Smooth muscle cell (in vitro differentiated cells): ENCODE results near the gene MCHR1. TPM values are rescaled to one million over a fixed set of nuclear protein-coding genes. Genes with fewer than 3 reads are reported as not detected.
"Not testable (repeated sequence)": the region's sequence is repeated elsewhere in the genome, so short reads cannot be mapped to it uniquely, and the experiment has no call there.

ENCODE experiments used
- DNase-seq: peaks from one replicate; lab custom pipeline; 2025; ENCODE audit not compliant: unreplicated experiment; lab: John Stamatoyannopoulos, UW
- H2AFZ ChIP-seq: fragments of 200-600 bp; sonication (generic); 2 replicates; pipeline ENCODE4 v1.6.0; 2016; ENCODE audit warnings: antibody characterized with exemption, low read depth, mild to moderate bottlenecking
- H3F3A ChIP-seq: fragments of 200-600 bp; sonication (generic); 2 replicates; pipeline ENCODE4 v1.6.0; 2017; ENCODE audit warnings: antibody characterized with exemption, low read depth
- H3K27ac ChIP-seq: fragments of 200-600 bp; sonication (generic); 2 replicates; pipeline ENCODE4 v1.5.1; 2016; ENCODE audit warnings: low read depth, mild to moderate bottlenecking
- H3K27me3 ChIP-seq: fragments of 200-600 bp; sonication (generic); 2 replicates; pipeline ENCODE4 v1.6.1; 2016; ENCODE audit warnings: low read depth, mild to moderate bottlenecking
- H3K36me3 ChIP-seq: fragments of 200-600 bp; sonication (generic); 2 replicates; pipeline ENCODE4 v1.5.1; 2016; ENCODE audit warnings: low read depth
- H3K4me1 ChIP-seq: fragments of 200-600 bp; sonication (generic); 2 replicates; pipeline ENCODE4 v1.5.1; 2016; ENCODE audit warnings: low read depth
- H3K4me2 ChIP-seq: fragments of 200-600 bp; sonication (generic); 2 replicates; pipeline ENCODE4 v1.6.0; 2016; ENCODE audit warnings: mild to moderate bottlenecking
- H3K4me3 ChIP-seq: fragments of 200-600 bp; sonication (generic); 2 replicates; pipeline ENCODE4 v1.5.1; 2016; ENCODE audit warnings: mild to moderate bottlenecking
- H3K79me2 ChIP-seq: fragments of 200-600 bp; sonication (generic); 2 replicates; pipeline ENCODE4 v1.6.0; 2016; ENCODE audit warnings: low read depth, mild to moderate bottlenecking
- H3K9ac ChIP-seq: fragments of 200-600 bp; sonication (generic); 2 replicates; pipeline ENCODE4 v1.6.0; 2016; ENCODE audit warnings: low read depth
- H3K9me3 ChIP-seq: fragments of 200-600 bp; sonication (generic); replicated peaks from 2 replicates; pipeline ENCODE4 v1.5.1; 2016; ENCODE audit warnings: low read depth
- H4K20me1 ChIP-seq: fragments of 200-600 bp; sonication (generic); 2 replicates; pipeline ENCODE4 v1.6.0; 2016; ENCODE audit warnings: low read depth
- WGBS: methylation state at CpG from one replicate; pipeline ENCODE4 v1.1.7; 2016; ENCODE audit warnings: low lambda C conversion rate; 5-methylcytosine and 5-hydroxymethylcytosine counted together
- polyA plus RNA-seq: library from polyadenylated mRNA; unstranded; fragments of >200 nt; fragmentation: Nextera tagmentation; extraction: Ambion mirVana; gene quantifications from 2 replicates; pipeline ENCODE4 v1.2.1, GENCODE V29; 2016
- total RNA-seq: library from RNA; depleted of rRNA; stranded (reverse); fragments of >200 nt; gene quantifications from 2 replicates; pipeline ENCODE4 v1.2.3, GENCODE V29; 2014
- TF ChIP-seq, protein P1 (sequence below): fragments of 200-600 bp; sonication (generic); IDR thresholded peaks from 2 replicates; pipeline ENCODE4 v1.5.1; 2017; ENCODE audit warnings: borderline replicate concordance, mild to moderate bottlenecking, antibody characterized with exemption; ENCODE audit not compliant: insufficient read depth, poor library complexity, severe bottlenecking

The MCHR1 gene
- total and polyA plus RNA-seq, 2 experiments from 2014 or later, result 18.9 to 24.6 TPM

GRCh38 chr22:40671796-40672360 lies 7.4 kb upstream of the MCHR1 start:
- no peak overlapping the region for H3K9ac ChIP-seq
- H3K4me1 ChIP-seq, result no peaks in the 10 kb centered on the region
- 95% methylated on average over 7 of the region's 7 CpGs for WGBS
- H3K36me3 ChIP-seq, result no peaks in the 10 kb centered on the region
- no peaks in the 10 kb centered on the region for H4K20me1 ChIP-seq
- TF ChIP-seq, protein P1, sequence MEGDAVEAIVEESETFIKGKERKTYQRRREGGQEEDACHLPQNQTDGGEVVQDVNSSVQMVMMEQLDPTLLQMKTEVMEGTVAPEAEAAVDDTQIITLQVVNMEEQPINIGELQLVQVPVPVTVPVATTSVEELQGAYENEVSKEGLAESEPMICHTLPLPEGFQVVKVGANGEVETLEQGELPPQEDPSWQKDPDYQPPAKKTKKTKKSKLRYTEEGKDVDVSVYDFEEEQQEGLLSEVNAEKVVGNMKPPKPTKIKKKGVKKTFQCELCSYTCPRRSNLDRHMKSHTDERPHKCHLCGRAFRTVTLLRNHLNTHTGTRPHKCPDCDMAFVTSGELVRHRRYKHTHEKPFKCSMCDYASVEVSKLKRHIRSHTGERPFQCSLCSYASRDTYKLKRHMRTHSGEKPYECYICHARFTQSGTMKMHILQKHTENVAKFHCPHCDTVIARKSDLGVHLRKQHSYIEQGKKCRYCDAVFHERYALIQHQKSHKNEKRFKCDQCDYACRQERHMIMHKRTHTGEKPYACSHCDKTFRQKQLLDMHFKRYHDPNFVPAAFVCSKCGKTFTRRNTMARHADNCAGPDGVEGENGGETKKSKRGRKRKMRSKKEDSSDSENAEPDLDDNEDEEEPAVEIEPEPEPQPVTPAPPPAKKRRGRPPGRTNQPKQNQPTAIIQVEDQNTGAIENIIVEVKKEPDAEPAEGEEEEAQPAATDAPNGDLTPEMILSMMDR, result no peak
- H3K4me2 ChIP-seq, result no peak overlapping the region
- no peak overlapping the region for H3K4me3 ChIP-seq
- H3K27me3 ChIP-seq, result no peaks in the 10 kb centered on the region
- H3F3A ChIP-seq, result peaks cover 19% of the 10 kb centered on the region
- no peaks in the 10 kb centered on the region for H3K79me2 ChIP-seq
- H2AFZ ChIP-seq, result no peak overlapping the region
- DNase-seq, result no peak
- H3K9me3 ChIP-seq, result no peaks in the 10 kb centered on the region
- H3K27ac ChIP-seq, result no peak overlapping the region

DNA sequence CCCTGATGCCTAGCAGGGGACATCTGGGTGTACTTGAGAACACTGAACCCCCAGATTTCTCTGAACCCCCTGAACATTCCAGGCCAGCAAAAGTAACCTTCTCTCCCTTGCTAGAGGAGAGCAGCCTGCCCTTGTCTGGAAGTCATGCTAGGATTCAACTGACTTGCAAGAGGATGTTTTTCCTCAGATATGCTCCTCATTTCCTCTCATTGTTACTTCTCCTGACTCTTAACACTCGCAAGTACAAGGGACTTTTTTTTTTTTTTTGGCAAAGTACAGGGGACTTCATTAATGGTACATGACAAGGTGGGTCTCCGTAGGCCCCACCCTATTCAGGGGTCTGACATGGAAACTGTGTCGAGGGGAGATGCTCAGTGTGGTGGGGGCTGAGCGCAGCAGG lies 6.3 kb upstream of the MCHR1 start:
- Histone ChIP-seq H3K36me3 (no peaks in the 10 kb centered on the region), H4K20me1 (no peaks in the 10 kb centered on the region), H3K9me3 (no peaks in the 10 kb centered on the region), H3K79me2 (no peaks in the 10 kb centered on the region), H3K9ac (no peak overlapping the region), H3K4me3 (no peak overlapping the region), H3K4me2 (no peak overlapping the region), H2AFZ (no peak overlapping the region), H3K27me3 (no peaks in the 10 kb centered on the region), H3K4me1 (no peaks in the 10 kb centered on the region), H3F3A (peaks cover 13% of the 10 kb centered on the region), H3K27ac (no peak overlapping the region)
- DNase-seq, result no peak
- WGBS, result 95% methylated on average over 4 of the region's 4 CpGs
- TF ChIP-seq, protein P1, result no peak

DNA sequence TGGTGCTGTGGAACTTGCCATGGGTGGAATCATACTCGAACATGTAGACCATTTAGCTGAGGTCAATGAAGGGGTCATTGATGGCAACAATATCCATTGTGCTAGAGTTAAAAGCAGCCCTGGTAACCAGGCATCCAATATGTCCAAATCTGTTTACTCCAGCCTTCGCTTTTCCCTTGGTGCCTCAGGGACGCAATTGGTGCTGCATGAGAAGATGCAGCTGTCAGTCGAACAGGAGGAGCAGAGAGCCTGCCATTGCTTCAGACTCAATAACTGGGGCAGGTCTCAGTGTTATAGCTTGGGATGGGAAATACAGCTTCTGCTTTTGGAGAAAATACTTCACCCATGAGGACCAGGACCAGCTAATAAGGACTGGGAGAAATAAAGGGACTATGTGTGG lies 5.0 kb upstream of the MCHR1 start:
- Histone ChIP-seq H3K4me2 (no peak overlapping the region), H3K27me3 (no peaks in the 10 kb centered on the region), H3K9me3 (no peaks in the 10 kb centered on the region), H4K20me1 (no peaks in the 10 kb centered on the region), H3K79me2 (no peaks in the 10 kb centered on the region), H3K36me3 (no peaks in the 10 kb centered on the region), H3F3A (peaks cover 9% of the 10 kb centered on the region), H3K9ac (no peak overlapping the region), H3K4me1 (peaks cover 8% of the 10 kb centered on the region), H2AFZ (no peak overlapping the region), H3K4me3 (no peak overlapping the region), H3K27ac (no peak overlapping the region)
- WGBS, result 93% methylated on average over 4 of the region's 4 CpGs
- DNase-seq, result no peak
- TF ChIP-seq, protein P1, result no peak

DNA sequence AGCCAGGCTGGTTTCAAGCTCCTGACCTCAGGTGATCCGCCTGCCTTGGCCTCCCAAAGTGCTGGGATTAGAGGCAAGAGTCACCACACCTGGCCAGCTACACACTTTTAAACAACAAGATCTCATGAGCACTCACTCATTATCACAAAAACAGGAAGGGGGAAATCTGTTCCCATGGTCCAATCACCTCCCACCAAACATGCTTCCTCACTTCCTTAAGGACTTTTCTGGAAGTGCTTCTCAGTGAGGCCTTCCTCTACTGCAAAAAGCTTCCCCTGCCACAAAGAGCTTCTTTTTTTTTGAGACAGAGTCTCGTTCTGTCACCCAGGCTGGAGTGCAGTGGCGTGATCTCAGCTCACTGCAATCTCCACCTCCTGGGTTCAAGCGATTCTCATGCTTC lies 3.1 kb upstream of the MCHR1 start:
- 94% methylated on average over 4 of the region's 4 CpGs for WGBS
- H3K36me3 ChIP-seq, H3K4me2 ChIP-seq, H3F3A ChIP-seq, H4K20me1 ChIP-seq, H3K27me3 ChIP-seq, DNase-seq, H3K9ac ChIP-seq, H3K4me3 ChIP-seq, H3K9me3 ChIP-seq, H3K27ac ChIP-seq, H3K79me2 ChIP-seq, H2AFZ ChIP-seq: not testable (repeated sequence)
- peaks cover 27% of the 10 kb centered on the region for H3K4me1 ChIP-seq
